GM19467 (cell line): ENCODE measurements around the gene PFDN4.

ENCODE experiments used
- ATAC-seq: cut with Tn5 transposase; IDR thresholded peaks from one replicate; pipeline ENCODE4 v1.9.1; 2021; ENCODE audit warnings: mild to moderate bottlenecking, moderate library complexity; ENCODE audit not compliant: unreplicated experiment

Gene PFDN4

DNA sequence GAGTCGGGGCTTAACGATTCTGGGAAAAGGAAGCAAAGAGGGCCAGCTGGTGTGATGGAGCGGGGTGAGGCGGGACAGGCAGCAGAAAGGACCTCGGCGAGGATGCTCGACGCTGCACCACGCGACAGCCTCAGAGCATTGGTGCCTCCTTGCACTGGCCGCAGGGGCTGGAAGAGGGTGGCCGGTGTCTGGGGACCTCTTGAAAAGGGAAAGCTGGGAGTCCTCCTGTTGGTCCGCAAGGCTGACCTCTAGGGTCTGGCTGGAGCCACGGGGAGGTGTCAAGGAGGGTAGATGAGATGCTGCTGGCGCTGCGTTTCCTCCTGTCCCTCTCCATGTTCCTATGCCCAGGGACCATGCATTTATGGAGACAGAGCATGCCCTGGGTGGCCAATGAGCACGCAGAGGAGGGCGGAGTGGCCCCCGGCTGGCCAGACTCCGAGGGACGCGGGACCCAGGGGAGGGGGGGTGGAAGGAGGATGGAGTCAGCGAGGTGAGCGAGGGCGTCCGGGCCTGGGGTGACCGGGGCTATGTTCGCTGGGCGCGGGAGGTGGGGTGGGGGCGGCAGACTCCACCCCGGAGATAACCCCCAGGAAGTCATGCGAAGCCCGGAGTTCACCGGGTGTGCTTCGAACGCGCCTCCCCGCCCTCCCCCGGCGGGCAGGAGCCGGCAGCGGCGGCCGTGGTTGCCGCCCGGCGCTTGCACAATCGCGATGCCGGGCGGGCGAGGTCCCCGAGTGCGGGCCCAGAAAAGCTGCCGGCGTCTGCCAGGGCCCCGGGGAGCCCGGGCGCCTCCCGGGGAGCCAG lies 34.0 kb upstream of the PFDN4 start, which contains the start of gene CYP24A1:
Gene CYP24A1, minus strand, starts transcription at position 334 of the 804 bp plus-strand sequence. CDS start 407 bp downstream, outside the sequence.
- ATAC-seq = no peak

DNA sequence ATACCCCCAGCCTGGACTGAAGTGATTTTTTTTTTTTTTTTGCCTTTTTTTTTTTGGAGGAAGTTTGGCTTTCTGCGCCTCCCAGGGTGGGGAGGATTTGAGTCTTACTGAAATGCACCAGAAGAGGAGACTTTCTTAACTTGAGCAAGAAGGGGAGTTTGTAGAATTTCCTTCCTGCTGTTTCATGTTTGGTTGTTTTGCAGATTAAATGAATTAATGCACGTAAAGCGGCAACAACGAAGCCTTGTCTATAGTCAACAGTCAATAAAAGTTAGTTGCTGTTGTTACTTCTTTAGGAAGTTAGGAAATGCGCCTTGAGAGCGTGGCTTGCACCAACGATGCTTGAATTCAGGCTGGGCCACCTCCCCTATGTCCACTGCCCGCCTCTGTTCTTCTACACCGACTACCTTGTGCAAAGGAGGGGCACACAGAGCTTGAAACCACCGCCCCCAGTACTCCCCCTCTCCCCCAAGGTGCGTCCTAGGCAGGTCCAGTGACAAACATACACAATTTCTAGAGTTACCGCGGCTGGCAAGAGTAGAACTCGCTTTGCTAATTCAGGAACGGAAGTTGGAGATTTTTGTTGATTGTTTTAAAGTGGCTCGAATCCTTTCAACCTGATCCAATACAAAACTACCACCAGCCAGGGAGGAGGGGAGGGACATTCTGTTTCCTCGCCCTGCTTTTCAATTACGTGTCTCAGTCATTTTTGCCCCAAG lies 33.3 kb upstream of the PFDN4 start:
- ATAC-seq = no peak

DNA sequence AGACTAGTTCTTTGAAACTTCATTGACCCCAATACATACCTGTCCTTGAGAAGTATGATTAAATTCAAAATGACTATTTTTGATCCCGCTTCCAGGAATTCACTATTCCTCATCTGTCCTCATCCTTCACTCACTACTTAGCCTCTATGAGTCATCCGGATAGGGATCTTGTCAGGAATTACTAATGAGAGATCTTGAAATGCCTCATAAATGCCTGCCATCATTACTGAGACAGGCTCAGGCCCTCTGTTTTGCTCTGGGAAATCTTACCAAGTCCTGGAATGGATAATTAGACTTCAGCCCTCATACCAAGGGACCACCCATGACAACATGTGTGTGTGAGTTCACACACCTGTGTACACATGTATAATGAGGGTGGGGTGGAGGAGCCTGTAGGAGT lies 31.3 kb upstream of the PFDN4 start:
- no peak for ATAC-seq

DNA sequence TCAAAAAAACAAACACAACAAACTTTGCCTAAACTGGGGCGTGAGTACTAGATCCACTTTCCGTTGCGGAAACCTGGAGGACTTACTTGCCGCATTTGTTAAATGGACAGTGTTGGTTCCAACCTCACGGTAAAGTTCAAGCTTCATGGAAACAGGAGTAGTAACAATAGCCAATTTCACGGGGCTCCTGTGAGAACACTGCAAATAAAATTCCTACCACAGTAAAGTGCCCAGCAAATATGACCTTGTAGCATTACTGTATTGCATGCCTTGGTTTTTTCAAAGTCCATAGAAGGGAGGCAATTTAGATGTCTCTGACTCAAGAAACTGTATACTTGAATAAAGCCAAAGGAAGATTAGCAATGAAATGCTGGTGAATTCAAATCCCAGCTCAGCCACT lies 30.5 kb upstream of the PFDN4 start:
- no peak for ATAC-seq

DNA sequence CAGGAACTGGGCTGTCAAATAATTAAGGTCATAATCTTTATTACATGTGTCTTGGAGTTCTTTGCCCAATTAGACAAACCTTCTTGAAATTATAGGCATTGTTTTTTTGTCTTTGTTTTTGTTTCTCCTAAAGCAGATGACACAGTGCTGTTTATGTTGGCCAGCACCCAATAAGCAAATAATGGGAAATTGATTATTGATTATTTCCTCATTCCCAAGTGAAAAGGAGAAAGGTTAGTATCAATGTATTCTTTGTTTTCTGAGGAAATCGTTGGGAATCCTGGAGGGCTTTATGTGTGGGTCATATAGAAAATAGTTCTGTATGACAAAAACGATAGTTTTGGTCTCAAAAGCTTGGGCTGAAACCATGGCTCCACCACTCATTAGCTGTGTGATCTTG lies 29.6 kb upstream of the PFDN4 start:
- no peak for ATAC-seq

DNA sequence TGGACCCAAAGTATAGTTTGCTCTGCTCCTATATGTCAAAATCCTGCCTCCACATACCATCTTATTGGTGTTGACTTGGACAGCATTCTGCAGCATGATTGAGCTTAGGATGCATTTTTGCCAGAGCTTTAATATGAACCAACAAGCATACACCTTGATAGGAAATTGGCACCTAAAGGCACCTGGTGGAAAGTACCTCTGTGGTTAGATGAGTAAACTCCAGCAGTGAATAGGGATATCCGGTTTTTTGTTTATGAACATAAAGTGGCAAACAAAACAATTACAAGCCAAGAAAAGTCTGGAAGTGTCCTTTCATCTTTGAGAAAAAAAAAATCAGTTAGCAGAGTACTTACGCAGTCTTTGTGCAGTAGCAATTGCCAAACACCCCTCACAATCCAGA lies 27.9 kb upstream of the PFDN4 start:
- no peak for ATAC-seq

DNA sequence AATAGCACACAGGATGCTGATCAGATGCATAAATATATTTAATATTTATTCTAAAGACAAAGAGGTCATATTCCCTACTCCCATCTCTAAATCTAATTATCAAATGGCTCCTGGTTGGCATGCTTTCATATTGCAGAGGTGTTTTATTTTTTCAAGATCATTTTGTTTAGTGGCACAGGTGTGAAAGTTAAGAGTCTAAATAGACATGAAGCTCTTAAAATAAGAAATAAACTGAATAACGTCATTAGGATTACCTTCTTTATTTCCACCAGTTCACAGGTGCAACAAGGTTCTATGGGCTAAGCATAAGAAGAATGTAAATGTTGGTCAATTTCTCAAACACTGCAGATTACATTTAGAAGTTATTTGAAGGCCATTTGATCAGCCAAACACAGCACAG lies 27.0 kb upstream of the PFDN4 start:
- no peak for ATAC-seq

DNA sequence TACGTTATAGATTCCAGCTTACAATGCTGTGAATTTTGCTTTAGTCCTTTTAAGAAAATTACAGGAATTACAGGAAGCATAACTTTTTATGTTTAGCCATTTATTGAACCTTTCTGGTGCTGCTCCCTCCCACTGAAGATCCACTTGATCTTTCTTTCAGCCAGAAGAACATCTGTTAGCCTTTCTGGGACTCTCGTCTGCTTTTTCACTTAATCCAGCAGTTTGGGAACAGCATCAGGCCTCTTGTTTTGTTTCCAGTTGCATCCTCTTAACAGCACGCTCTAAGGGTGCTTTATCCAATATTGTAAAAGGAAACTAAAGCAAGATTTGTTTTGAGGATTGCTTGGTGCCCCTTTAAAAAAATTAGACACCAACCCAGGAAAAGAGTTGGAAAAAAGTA lies 23.8 kb upstream of the PFDN4 start:
- no peak for ATAC-seq

DNA sequence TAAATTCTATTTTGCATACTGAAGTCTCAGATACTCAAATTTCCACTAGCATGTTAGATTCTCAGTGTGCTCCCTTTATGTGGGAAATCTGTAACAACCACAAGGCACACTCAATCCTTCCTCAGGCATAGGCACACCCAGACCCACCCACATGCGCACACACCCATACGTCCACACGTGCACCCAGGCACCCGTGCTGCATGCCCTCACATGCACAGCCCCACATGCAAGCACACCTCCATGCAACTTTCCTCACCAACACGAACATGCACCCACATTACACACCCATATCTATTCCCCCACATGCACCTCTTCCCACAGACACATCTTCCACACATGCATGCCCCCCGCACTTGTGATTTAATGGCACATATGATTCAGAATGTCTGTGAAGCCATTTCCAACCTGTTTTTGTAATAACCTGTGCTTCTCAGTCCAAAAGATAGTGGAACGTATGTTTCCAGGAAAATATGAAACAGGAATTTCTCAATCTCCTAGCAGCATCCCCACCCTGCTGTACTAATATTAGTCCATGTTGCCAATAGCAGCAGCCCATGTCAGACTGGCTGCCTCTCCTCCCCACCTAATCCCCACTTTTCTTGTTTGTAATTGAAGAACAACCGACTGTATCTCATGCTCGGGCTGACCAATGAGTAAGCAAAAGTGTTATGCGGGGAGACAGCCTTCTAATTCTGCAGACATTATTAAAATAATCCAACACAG lies 22.8 kb upstream of the PFDN4 start:
- no peak for ATAC-seq

DNA sequence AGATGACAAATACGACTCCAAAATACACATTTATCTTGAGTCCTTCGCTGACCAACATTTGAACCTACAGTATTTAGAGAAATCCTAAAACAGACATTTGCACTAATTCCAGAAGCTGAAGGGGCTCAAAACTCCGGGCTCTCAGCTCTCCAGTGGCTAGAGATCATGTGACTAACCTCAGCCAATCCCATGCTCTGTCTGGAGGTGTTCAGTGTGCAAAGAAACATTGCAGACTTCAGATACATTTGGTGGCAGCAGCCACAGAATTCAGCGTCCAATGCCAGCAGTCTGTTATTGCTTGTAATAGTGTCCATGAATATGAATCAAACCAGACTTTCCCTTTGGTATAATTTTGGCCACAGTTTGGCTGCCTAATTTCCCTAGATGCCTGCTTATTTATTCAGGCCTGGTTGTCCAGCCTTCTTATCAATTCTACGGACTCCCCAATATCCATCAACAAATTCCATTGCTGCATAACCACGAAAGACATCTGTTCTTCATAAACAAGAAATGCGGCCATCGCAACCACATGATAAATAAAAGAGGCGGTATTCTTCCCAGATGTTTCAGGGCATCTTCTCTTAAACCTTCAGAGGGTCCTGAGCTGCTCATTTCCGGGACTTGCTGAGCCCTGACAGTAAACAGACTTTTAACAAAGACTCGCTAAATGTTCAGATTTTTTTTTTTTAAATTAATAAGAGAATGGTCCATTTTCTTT lies 19.6 kb upstream of the PFDN4 start:
- no peak for ATAC-seq

DNA sequence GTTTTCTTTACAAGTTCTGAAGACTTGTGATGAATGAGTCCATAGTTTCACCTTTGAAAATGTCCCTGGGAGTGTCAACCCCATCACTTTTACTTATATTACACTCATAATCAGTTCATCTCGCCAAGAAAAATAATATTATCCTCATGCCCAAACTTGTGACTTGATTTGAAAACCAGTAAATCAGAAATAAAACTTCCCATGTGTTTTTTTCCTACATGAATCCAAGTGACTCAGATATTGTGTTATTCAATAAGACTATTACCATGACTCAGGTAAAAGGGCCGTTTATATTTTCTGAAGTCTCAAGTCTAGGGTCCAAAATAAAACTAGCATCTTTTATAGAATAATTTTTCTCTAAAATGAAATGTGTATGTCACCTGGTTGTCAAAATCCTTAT lies 18.3 kb upstream of the PFDN4 start:
- ATAC-seq = no peak

DNA sequence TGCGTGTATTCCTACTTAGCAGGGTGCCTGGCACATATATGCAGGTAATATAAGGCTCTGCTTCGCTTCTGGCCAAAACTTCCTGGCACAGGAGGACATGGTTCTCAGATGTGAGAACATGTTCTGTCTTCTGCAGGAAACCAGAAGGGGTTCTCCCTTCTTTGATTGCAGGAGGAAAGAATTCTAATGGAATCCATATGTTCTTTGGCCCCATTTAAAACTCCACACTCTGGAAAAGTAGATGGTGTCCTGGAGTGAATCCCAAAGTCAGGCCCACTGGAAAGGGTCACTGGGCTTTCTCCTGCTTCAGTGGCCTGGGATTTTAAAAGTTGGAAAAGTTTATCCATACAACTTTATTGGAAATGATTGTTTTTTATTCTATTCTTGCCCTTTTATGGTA lies 17.7 kb upstream of the PFDN4 start:
- ATAC-seq = no peak

DNA sequence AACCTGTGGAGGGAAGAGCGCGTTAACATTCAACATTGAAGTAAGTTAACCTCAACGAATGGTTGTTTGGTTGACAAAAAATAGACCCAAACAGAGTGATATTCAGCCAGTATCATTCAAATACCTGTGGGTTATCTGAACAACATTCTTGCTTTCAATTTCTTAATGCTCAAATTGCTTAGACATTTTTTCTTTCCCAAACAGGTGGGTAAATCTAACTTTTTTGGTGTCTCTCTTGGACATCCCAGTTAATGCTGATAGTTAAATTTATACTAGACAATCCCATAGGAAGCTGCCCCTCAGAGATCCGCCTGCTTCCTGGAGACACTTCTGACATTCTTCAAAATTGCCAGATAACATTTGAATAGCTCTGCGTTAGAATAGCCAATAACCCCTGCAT lies 14.1 kb upstream of the PFDN4 start:
- ATAC-seq = no peak

DNA sequence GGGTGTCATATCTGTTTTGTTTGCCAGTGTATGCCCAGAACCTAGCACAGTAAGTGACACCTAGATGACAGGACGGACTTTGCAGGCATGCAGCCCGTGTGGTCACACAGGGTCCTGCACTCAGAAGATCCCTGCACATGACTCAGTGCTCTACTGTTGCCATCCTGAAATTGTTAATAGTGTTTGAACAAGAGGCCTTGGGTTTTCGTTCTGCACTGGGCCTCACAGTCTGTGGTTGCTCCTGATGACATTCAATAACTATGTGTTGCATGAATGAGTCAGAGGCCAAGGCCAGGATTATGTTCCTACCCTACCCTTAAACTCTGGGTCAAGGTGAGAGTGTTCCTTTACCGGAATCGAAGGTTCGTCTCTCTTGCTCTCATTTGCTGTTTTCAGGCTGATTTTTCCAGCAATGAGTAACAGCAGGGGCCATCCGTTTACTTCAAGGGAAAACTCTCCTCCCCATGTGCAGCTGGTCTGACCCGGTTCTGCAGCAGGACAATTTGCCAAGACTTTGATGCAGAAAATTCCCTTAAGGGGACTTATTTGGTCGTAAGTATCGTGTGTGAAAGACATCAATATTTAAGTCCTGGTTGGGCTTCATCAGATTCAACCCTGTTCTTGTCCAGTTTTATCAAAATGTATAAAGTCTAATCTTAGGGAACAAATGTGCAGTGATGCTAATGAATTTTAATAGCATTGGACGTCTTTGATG lies 13.0 kb upstream of the PFDN4 start:
- ATAC-seq = no peak

DNA sequence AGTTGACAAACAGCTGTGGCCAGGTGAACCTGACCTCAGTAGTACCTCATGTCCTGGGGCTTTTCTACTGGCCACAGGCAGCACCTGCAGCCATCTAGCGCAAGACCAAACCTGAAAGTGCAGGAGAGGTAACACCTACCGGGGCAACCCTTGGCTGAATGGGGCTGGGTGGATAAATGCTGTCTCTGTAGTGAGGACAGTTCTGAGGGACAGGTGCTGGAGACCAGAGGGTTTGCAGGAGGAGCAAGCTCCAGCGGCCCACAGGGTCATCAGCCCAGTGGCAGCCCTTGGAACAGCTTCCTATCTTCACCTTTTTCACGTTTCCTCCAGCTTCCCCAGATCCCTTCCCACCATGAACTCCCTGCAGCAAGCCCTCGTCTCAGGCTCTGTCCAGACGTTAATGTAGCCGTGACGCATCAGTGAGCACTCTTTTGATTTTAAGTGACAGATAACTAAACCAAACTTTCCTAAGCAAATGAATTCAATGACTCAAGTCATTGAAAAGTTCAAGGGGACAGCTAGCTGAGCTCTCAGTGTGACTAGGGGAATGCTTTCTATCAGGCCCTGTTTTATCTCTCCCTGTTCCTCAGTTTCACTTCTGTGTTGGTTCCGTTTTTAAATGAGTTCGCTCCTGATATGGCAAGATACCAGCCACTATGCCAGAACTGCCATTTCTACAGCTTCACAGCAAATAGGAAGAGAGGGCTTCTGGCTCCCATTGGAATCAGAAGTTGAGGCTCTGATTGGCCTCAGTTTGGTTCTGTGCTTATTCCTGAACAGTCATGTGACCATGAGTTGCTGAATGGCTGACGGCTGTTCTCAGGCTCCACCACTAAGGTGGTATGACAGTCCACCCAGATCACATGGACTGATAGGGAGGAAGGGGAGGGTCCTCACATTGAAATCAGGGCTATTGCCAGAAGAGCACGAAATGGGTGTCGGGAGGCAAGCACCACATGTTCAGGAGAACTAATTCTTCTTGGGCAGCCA lies 12.1 kb upstream of the PFDN4 start:
- ATAC-seq = no peak

DNA sequence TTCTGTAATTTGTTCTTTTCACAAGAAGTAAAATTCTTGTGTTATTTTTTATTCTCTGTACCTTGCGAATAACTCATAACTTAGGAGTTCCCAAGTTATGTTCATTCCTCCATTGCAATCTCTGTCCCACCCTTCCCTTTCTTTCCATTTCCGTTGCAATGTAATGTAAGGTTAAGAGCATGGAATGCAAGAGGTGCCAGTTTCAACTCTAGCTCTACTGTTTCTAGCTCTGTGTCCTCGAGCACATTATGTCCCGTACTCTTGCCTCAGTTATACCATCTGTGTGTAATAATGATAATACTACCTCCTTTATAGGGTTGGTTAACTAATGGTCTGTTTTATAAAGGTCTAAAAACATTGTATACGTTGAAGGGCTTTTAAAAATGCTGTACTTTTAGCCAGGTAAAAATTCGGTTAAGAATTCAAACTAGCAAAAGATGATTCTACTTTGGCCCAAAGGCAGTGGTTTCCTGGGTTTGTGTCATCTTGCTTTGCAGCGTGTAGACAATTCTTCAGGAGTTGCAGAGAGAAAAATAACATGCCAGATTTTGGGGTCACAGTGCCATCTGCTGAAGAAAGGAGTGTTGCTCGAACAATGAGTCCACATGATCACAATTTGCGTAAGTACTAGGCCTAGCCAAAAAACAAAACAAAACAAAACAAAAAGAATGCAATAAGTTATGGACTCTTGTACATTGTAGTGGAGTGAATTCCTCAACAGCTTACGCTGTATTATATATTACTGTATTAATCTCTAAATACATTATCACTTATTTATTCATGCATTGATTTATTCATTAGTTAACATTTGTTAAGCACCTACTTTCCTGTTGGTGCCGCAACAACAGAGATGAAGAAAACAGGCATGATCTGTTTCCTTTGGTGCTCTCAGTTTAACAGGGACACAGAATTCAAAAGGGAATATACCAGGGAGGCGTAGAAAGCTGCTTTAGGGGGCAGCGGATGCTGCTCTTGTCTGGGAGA lies 10.0 kb upstream of the PFDN4 start:
- no peak for ATAC-seq

DNA sequence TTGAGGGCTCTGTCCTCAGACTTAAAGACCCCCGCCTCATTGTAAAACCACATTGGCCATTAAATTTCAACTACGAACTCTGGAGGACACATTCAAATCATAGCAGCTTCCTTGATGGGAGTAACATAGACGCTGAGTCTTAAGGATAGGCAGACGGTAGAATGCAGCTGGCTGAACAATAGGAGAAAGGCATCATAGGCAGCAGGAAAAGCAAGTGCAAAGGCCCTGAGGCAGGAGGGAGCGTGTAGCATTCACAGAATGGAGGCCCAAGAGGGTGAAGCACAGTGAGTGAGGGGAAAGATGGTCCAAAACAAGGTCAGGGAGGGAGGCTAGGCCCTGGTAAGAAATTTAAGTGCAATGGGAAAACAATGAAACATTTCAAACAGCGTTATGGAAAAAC lies 8.6 kb upstream of the PFDN4 start:
- no peak for ATAC-seq

DNA sequence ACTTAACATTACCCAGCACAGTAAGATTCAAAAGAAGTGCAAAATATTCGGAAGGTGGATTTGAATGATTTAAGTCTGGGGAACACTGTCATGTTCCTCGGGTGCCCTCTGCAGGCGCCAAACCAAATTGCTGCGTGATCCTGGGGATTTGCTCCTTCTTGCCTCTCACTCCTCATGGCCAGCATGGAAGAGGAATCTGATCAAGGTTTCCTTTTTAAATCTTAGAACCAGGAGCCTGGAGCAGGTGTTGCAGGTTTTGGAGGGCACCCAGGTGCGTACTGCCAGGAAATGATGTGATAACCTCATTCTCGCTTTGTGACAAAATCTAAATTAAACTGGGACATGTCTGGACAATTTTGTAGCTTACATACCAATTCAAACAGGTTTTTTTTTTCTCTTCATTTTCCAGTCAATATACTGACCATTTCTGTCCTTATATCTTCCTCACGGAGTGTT lies 8.1 kb upstream of the PFDN4 start:
- peak; percentile 70 for ATAC-seq
